GM18909 (cell line): ENCODE data around the gene SLC22A1.
"Not testable (repeated sequence)": the region's sequence is repeated elsewhere in the genome, so short reads cannot be mapped to it uniquely, and the experiment has no call there.

Experiments
- ATAC-seq: cut with Tn5 transposase; IDR thresholded peaks from one replicate; pipeline ENCODE4 v1.9.1; 2021; ENCODE audit warnings: mild to moderate bottlenecking; ENCODE audit not compliant: unreplicated experiment, poor library complexity

SLC22A1 gene

DNA sequence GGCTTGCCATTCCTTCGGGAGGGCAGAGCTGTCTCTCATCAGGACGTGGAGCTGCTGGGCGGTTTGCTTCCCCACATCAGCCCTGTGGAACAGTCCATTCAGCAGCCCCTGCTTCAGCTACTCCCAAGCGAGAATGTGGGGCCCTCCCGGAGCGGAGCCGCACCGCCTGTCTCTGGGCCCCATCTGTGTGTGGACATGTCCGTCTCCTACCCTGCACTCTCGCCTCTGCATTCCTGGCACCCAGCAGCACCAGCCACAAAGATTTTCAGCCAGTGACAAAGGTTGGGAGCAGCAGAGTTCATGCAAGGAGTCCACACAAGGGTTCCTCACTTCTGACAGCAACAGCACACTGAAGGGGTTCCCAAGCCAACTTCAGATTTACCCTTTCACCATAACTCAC, 29.0 kb upstream of the SLC22A1 start:
- no peak for ATAC-seq

GRCh38 chr6:160093061-160093460, 28.6 kb upstream of the SLC22A1 start:
- no peak for ATAC-seq

GRCh38 chr6:160093946-160094345, 27.7 kb upstream of the SLC22A1 start:
- no peak for ATAC-seq

DNA sequence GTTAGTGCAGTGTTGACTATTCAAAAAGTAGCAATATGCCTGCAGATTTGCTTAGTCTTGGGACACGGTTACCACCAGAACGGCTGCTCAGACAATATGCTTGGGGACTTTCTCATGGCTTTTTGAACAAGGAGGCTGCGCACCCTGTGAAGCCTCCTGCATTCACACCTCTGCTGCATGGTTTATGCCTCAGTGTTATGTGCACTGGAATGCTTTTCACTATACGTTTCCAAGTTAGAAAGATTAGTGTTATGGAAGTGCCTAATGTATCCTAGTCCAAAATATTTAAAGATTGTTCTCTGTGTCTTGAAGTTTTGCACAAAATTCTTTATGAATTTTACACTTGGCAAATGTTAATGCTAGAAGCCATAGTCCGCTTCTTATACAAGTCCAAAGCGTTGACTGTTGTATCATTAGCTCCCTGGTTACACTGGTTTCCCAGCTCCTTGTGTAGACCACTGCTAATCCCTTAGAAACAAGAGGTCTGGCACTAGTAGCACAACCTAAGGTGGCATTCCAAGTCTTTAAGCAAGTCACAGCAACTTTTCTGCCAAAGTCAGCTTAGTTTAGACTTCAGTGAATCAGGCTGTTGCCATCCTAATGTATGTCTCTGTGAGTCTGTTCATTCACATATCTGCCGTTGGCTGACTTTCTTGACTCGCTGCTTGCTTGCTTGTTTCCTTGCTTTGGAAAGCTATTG, 26.3 kb upstream of the SLC22A1 start:
- ATAC-seq: no peak

DNA sequence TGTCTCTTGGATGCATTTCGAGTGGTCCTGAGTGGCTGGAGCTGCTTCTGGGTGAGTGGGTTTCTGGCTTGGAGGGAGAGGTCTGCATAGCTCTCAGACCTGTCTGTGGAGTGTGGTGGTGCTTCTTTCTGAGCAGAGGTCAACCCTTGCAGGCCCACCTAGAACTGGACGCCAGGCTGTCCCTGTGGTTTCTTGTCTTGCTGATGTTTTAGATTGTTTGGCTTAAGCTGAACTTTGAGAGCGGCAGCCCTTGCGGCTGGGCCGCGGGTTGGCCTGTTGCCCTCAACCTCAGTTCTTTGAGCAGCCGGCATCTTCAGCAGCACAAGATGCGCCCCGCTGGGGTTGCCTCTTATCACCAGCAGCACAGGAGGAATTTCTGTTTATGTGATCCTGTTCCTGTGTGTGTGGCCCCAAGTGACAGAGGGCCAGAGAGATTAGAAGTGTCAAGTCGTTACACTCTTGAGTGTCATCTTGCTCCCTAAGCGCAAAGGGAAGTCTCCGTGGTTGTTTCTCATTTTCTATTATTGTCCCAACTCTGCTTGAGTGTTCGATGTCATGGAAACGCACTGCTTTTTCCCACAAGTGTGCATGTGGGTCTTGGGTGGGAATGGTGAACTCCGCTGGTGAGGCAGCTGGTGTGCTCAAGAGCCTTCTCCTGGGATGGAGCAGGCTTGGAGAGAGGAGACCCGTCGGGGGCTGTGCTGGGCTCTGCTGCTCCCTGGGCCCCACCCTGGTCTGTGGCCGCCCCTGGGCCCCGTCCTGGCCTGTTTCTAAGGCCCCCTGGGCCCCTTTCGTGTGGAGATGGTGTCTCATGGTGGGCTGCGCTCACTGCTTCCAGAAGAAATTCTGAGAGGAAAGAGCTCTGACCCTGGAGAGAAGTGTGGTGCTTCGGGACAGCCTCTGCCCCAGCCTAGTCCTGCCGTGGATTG, 20.1 kb upstream of the SLC22A1 start:
- no peak for ATAC-seq

GRCh38 chr6:160102399-160102798, 19.2 kb upstream of the SLC22A1 start:
- ATAC-seq: no peak

GRCh38 chr6:160102956-160103824, 18.4 kb upstream of the SLC22A1 start:
- ATAC-seq: no peak

DNA sequence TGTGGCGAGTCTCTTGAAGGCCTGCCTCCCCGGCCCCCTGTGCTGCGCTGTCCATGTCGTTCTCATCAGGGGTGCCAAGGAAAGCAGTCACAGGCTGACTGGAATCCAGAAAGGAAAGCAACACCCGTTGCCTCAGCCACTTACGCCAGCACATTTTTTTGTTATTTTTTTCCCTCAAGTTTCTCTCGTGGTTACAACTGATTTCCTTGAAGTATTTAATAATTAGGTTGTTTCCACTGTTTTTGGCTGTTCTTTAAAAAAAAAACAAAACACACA, 17.9 kb upstream of the SLC22A1 start:
- ATAC-seq: no peak

DNA sequence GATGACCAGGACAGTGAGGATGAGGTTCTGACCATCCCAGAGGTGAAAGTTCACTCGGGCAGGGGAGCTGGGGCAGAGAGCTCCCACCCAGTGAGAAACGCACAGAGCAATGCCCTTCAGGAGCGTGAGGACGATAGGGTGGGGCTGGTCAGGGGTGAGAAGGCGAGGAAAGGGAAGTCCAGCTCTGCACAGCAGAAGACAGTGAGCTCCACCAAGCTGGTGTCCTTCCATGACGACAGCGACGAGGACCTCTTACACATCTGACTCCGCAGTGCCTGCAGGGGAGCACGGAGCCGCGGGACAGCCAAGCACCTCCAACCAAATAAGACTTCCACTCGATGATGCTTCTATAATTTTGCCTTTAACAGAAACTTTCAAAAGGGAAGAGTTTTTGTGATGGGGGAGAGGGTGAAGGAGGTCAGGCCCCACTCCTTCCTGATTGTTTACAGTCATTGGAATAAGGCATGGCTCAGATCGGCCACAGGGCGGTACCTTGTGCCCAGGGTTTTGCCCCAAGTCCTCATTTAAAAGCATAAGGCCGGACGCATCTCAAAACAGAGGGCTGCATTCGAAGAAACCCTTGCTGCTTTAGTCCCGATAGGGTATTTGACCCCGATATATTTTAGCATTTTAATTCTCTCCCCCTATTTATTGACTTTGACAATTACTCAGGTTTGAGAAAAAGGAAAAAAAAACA, 16.6 kb upstream of the SLC22A1 start:
- no peak for ATAC-seq

- no peak for ATAC-seq
Observed at GRCh38 chr6:160106010-160106409, 15.6 kb upstream of the SLC22A1 start.

DNA sequence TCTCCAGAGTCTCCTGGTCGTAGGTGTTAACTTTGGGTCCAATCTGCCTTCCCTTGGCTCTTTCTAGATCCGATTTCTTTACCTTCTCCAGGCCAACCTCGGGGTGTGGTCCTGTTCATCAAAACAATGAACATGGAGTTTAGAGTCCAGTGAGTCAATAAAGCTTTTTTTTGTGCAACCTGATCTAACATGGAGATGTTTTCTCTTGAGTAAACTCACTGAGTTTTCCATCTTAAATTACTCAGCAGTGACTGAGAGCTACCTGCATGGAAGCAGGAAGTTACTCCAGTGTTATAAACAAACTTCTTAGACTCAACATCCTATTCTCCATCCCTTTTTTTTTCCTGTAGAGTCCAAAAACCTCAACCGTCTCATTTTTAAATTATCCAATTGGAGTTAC, 14.9 kb upstream of the SLC22A1 start:
- no peak for ATAC-seq

GRCh38 chr6:160108077-160108476, 13.5 kb upstream of the SLC22A1 start:
- no peak for ATAC-seq

- ATAC-seq: no peak
Observed at GRCh38 chr6:160110586-160111123, 11.0 kb upstream of the SLC22A1 start.

GRCh38 chr6:160111806-160112205, 9.8 kb upstream of the SLC22A1 start:
- ATAC-seq: no peak

GRCh38 chr6:160112628-160113299, 8.9 kb upstream of the SLC22A1 start:
- no peak for ATAC-seq

DNA sequence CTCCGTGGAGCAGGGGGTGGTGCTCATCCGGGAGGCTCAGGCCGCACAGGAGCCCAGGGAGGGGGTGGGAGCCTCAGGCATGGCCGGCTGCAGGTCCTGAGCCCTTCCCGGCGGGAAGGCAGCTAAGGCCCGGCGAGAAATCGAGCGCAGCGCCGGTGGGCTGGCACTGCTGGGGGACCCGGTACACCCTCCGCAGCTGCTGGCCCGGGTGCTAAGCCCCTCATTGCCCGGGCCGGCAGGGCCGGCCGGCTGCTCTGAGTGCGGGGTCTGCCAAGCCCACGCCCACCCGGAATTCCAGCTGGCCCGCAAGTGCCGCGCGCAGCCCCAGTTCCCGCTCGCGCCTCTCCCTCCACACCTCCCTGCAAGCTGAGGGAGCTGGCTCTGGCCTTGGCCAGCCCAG, 7.1 kb upstream of the SLC22A1 start:
- ATAC-seq: not testable (repeated sequence)

DNA sequence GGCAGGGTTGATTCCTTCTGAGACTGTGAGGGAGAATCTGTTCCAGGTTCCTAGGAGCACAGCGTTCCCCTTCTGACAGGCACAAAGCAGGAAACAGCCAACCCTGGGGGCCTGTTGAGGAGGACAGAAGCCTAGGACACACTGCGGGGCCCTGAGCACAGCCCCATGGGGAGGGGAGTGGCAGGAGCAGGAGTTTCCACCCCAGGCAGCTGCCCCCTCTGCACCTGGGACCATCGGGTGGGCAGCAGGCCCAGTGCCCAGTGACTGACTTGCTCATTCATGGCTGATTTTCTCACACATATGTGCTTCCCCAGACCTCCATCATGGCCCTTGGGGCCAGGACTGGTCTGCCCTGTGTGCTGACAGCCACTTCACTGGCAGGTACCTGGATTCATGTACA, 6.2 kb upstream of the SLC22A1 start:
- no peak for ATAC-seq

DNA sequence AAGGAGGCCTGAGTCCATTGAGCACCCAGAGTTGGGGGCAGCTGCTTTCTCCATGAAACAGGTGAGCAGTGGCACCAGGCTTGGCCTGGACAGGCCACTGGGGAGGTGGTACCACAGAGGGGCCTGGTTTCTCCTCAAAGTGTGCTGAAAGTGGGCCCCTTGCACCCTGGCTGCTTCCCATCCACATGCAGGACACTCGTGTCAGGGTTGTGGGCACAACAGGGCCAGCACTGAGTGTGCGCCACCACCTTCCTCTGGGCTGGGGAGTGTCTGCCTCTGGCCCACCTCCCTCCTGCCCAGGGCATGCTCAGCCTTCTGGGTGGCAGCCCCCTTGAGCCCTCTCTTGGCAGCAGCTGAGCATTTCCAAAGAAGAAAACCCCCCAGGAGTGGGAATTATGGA, 5.2 kb upstream of the SLC22A1 start:
- ATAC-seq: no peak

DNA sequence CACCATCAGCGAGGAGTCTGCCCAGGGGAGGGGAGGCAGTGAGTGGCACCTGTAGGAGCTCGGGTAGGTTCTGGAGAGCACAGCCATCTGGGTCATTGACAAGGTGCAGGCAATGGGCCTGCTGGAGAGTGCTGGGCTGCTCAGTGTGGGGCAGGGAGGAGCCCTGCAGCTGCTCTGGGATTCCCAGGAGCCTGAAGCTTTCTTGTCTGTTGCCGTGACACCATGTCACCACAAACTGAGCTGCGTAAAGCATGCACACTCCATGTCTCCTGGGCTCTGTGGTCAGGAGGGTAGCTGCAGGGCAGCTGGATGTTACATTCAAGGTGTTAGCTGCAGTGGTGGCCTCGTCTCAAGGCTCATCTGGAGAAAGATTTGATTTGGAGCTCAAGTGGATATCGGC, 4.5 kb upstream of the SLC22A1 start:
- no peak for ATAC-seq
